Astrocyte (in vitro differentiated cells and primary cell): Measurements from ENCODE around the gene NDUFB2.

Experiments
- CTCF ChIP-seq: IDR thresholded peaks from 2 replicates; pipeline ENCODE4 v1.5.1; 2011; ENCODE audit warnings: low read depth, mild to moderate bottlenecking, inconsistent platforms, low read length, moderate library complexity; ENCODE audit not compliant: insufficient read depth
- EZH2 ChIP-seq: IDR thresholded peaks from 2 replicates; pipeline ENCODE4 v1.6.1; 2012; ENCODE audit warnings: mild to moderate bottlenecking, low read length, inconsistent platforms; ENCODE audit not compliant: insufficient read depth

- no peak for TF ChIP-seq CTCF
- no peak for TF ChIP-seq EZH2
These were observed 7.0 kb upstream of the NDUFB2 start for GRCh38 chr7:140689199-140690152.
